BLaER1 treated with 17β-estradiol and CSF1 and Interleukin-3, amounts not matched to agents 10 nM and 100 nM (cell line): ENCODE measurements around the gene BABAM1.

Experiments
- H3K27ac ChIP-seq, 11 experiments: shearing (Covaris generic); formaldehyde crosslinking; 2 replicates each; pipeline ENCODE4 v1.8.1; 2022
- H3K27me3 ChIP-seq, 11 experiments: shearing (Covaris generic); formaldehyde crosslinking; 2 replicates each; pipeline ENCODE4 v1.8.1; 2022
- H3K36me3 ChIP-seq, 11 experiments: shearing (Covaris generic); formaldehyde crosslinking; 2 replicates each; pipeline ENCODE4 v1.8.1; 2022
- H3K4me1 ChIP-seq, 10 experiments: shearing (Covaris generic); formaldehyde crosslinking; 2 replicates each; pipeline ENCODE4 v1.8.1; 2022
- H3K4me2 ChIP-seq, 11 experiments: shearing (Covaris generic); formaldehyde crosslinking; 2 replicates each; pipeline ENCODE4 v1.8.1; 2022
- H3K4me3 ChIP-seq, 10 experiments: shearing (Covaris generic); formaldehyde crosslinking; 2 replicates each; pipeline ENCODE4 v1.8.1; 2022
- H3K9ac ChIP-seq, 11 experiments: shearing (Covaris generic); formaldehyde crosslinking; 2 replicates each; pipeline ENCODE4 v1.8.1; 2022
- H3K9me3 ChIP-seq, 11 experiments: shearing (Covaris generic); formaldehyde crosslinking; replicated peaks in 1 of 11; 2 replicates each; pipeline ENCODE4 v1.8.1; 2022
- H4K20me1 ChIP-seq, 11 experiments: shearing (Covaris generic); formaldehyde crosslinking; 2 replicates each; pipeline ENCODE4 v1.8.1; 2022
- Cebpa-rat ChIP-seq, 11 experiments: shearing (Covaris generic); IDR thresholded peaks; 2 replicates each; pipeline ENCODE4 v1.8.1; 2022

BABAM1 gene

GRCh38 chr19:17296976-17297375 lies 29.7 kb downstream of the BABAM1 start:
- Histone ChIP-seq H3K27me3 (no peaks in the 10 kb centered on the region), H3K4me2 (peak overlapping the region in 1 of 11 experiments; percentile 7; a peak in 1 of 22 replicates), H3K4me3 (no peak overlapping the region), H4K20me1 (peaks cover 0 to 26% (median 7%) of the 10 kb centered on the region in 11 experiments; a peak in 12 of 22 replicates), H3K4me1 (peaks cover 9 to 62% (median 45%) of the 10 kb centered on the region in 10 experiments), H3K36me3 (peaks cover 47 to 77% (median 64%) of the 10 kb centered on the region in 11 experiments), H3K27ac (no peak overlapping the region), H3K9me3 (peaks cover 6 to 24% (median 14%) of the 10 kb centered on the region in 11 experiments; a peak in 21 of 22 replicates), H3K9ac (no peak overlapping the region)
- no peak for TF ChIP-seq Cebpa-rat (IDR thresholded peaks at IDR 0.05)

DNA sequence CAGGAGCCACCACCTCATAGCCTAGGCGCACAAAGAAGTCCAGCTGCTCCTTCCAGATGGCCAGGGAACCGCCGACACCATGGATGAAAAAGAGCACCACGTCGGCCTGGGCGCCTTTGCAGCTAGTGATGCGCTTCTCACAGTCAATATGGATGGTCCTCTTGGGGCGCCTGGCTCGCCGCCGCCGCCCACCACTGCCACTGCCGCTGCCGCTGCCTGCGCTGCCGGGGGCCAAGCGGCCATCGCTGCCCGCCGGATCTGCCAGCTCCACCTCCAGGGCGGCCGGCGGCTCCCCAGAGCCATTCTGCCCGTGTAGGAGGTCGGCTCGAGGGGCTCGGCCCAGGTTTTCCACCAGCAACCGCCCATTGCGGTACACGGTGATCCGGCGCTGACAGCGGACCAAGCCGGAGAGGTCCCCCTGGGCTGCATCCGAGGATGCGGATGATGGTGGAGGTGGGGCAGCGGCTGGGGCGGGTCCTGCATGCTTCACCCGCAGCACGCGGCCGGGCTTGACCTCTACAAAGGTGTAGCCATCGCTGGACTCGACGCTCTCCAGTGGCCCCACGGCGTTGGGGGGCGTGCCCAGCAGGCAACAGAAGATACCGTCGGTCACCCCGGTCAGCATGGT lies 33.9 kb downstream of the BABAM1 start:
- Histone ChIP-seq H3K9ac (peak overlapping the region in 2 of 11 experiments; percentile 36 to 86; a peak in 3 of 22 replicates), H3K9me3 (peaks cover 6 to 19% (median 14%) of the 10 kb centered on the region in 11 experiments; a peak in 21 of 22 replicates), H3K36me3 (peaks cover 33 to 55% (median 46%) of the 10 kb centered on the region in 11 experiments), H3K27ac (no peak overlapping the region), H4K20me1 (peaks cover 0 to 23% (median 4%) of the 10 kb centered on the region in 11 experiments; a peak in 9 of 22 replicates), H3K4me1 (peaks cover 28 to 62% (median 42%) of the 10 kb centered on the region in 10 experiments), H3K27me3 (no peaks in the 10 kb centered on the region), H3K4me2 (peak overlapping the region in 3 of 11 experiments; percentile 13 to 98 (median 37); a peak in 4 of 22 replicates), H3K4me3 (no peak overlapping the region)
- no peak for TF ChIP-seq Cebpa-rat (IDR thresholded peaks at IDR 0.05)

DNA sequence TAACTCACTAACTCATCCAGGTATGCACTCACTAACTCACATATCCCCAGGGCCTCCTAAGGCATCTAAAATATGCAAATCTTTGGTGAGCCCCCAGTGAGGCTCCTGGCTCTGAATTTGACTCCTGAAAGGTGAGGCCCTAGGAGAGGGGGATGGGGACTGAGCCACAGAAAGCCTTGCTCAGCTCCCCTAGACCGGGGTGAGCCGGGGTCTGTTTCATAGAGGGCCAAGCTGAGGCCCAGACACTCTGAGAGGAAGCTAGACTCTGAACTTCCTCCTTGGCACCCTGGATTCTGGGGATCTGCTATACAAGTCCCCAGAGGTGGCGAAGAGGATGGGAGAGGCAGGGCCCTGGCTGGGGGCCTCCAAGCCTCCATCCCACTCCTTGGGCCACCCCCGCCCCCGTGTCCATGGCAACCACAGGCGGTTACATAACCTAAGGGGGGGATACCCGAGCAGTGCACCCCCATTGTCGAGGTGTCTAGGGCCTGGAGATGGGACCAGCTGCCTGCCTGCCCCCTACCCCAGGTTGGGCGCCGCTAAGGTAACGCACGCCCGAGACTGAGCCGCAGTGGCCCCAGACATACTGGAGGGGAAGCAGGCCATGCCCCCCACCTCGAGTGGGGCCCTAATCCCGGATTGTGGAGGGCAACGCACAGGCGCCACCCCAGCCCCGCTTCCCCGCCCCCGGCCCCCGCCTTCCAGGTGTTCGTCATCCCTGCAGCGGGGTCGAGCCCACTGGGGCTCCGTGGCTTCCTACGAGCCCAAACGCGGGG lies 35.3 kb downstream of the BABAM1 start:
- peaks cover 6 to 15% (median 14%) of the 10 kb centered on the region in 11 experiments; a peak in 21 of 22 replicates for H3K9me3 ChIP-seq
- H3K27ac ChIP-seq: peak overlapping the region; percentile 61 to 92 (median 77)
- peak overlapping the region; percentile 87 to 99 (median 96) for H3K4me2 ChIP-seq
- peaks cover 0 to 17% (median 3%) of the 10 kb centered on the region in 11 experiments; a peak in 8 of 22 replicates for H4K20me1 ChIP-seq
- no peaks in the 10 kb centered on the region for H3K27me3 ChIP-seq
- H3K4me3 ChIP-seq: peak overlapping the region; percentile 70 to 83 (median 74)
- TF ChIP-seq Cebpa-rat (IDR thresholded peaks at IDR 0.05): no peak
- H3K4me1 ChIP-seq: peaks cover 41 to 64% (median 50%) of the 10 kb centered on the region in 10 experiments
- H3K9ac ChIP-seq: peak overlapping the region; percentile 78 to 89 (median 85)
- H3K36me3 ChIP-seq: peaks cover 28 to 41% (median 34%) of the 10 kb centered on the region in 11 experiments

- Histone ChIP-seq H3K9me3 (peaks cover 3 to 8% (median 6%) of the 10 kb centered on the region in 11 experiments; a peak in 21 of 22 replicates), H3K27ac (peak within 1 kb of the TSS; percentile 61 to 92 (median 77))
Observed at GRCh38 chr19:17303167-17303939, 36.1 kb downstream of the BABAM1 start, which contains the start of gene ABHD8. ABHD8 (minus strand) TSS chr19:17303425; CDS start chr19:17301616, 1,809 bp downstream.

GRCh38 chr19:17303940-17304267 lies 36.7 kb downstream of the BABAM1 start:
- peak overlapping the region in 5 of 10 experiments; percentile 70 to 83 (median 74); a peak in 5 of 20 replicates for H3K4me3 ChIP-seq
- peak overlapping the region in 9 of 11 experiments; percentile 30 to 92 (median 76); a peak in 15 of 22 replicates for H3K27ac ChIP-seq
- H3K9ac ChIP-seq: peak overlapping the region in 5 of 11 experiments; percentile 84 to 88 (median 87); a peak in 6 of 22 replicates

More at GRCh38 chr19:17303167-17303939, 36.1 kb downstream of the BABAM1 start, which contains the start of gene ABHD8:
- peak within 1 kb of the TSS; percentile 78 to 89 (median 85) for H3K9ac ChIP-seq
- peaks cover 20 to 34% (median 27%) of the 10 kb centered on the region in 11 experiments for H3K36me3 ChIP-seq
- H3K4me2 ChIP-seq: peak within 1 kb of the TSS; percentile 87 to 99 (median 96)
- peaks cover 48 to 71% (median 57%) of the 10 kb centered on the region in 10 experiments for H3K4me1 ChIP-seq
- H4K20me1 ChIP-seq: peaks cover 0 to 17% (median 3%) of the 10 kb centered on the region in 11 experiments; a peak in 8 of 22 replicates
- H3K27me3 ChIP-seq: no peaks in the 10 kb centered on the region
- peak within 1 kb of the TSS; percentile 70 to 83 (median 74) for H3K4me3 ChIP-seq
- TF ChIP-seq Cebpa-rat (IDR thresholded peaks at IDR 0.05): no peak

DNA sequence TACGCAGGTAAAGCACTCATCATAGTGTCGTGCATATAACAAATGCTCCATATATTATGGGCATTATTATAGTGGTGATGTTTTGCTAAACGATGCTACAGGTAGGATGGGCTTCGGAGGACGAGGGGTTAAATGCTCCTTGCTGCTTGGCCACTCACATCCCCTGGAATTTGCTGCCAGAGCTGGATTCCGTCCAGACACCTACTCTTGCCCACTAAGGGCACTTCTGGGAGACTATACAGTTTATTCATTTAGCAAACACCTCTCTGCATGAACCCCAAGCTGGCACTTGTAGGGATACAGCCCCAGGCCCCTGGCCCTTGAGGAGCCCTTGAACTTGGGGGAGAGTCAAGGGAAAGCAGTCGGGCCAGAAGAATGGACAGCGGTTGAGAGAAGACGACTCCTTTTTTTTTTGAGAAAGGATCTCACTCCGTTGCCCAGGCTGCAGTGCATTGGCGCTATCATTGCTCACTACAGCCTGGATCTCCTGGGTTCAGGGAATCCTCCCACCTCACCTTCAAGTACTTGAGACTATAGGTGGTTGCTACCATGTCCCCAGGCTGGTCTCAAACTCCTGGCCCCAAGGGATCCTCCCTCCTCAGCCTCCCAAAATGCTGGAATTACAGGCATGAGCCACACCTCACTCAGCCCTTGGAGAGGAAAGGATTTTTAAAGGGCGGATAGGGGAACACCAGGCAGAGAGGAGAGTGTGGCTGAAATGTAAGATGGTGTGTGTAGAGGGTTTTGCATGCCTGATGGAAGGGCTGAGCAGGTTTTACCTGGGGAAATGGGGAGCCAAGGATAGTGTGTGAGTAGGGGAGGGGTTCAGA lies 37.4 kb downstream of the BABAM1 start:
- H3K27ac ChIP-seq: peak overlapping the region in 10 of 11 experiments; percentile 21 to 92 (median 51); a peak in 16 of 22 replicates
- no peak for TF ChIP-seq Cebpa-rat (IDR thresholded peaks at IDR 0.05)
- peak overlapping the region in 3 of 10 experiments; percentile 19 to 77 (median 69); a peak in 2 of 20 replicates for H3K4me3 ChIP-seq

More at GRCh38 chr19:17303940-17304267, 36.7 kb downstream of the BABAM1 start:
- TF ChIP-seq Cebpa-rat (IDR thresholded peaks at IDR 0.05): no peak
- H3K4me2 ChIP-seq: peak overlapping the region; percentile 87 to 99 (median 96)
- peaks cover 14 to 28% (median 21%) of the 10 kb centered on the region in 11 experiments for H3K36me3 ChIP-seq
- peaks cover 0 to 17% (median 3%) of the 10 kb centered on the region in 11 experiments; a peak in 8 of 22 replicates for H4K20me1 ChIP-seq
- peaks cover 54 to 77% (median 63%) of the 10 kb centered on the region in 10 experiments for H3K4me1 ChIP-seq
- H3K27me3 ChIP-seq: no peaks in the 10 kb centered on the region
- peaks cover 0 to 2% (median under 1%) of the 10 kb centered on the region in 11 experiments; a peak in 8 of 22 replicates for H3K9me3 ChIP-seq

DNA sequence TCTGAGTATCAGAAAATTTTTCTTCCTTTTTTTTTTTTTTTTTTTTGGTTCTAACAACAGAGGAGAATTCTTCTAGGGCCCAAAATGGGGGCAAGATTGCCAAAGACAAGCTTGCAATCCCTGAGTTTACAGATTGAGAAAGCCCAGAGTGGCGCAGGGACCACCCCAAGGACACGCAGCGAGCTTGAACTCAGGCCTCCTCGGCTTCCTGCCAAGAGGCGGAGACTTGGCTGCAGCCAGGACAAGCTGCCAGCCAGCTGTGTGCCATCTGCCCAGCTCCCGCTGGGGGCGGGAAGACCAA lies 37.9 kb downstream of the BABAM1 start:
- H3K4me1 ChIP-seq: peaks cover 57 to 72% (median 66%) of the 10 kb centered on the region in 10 experiments
- H3K9ac ChIP-seq: peak overlapping the region in 2 of 11 experiments; percentile 8 to 25; a peak in 3 of 22 replicates
- H3K4me3 ChIP-seq: peak overlapping the region in 3 of 10 experiments; percentile 19 to 77 (median 69); a peak in 5 of 20 replicates
- TF ChIP-seq Cebpa-rat (IDR thresholded peaks at IDR 0.05): no peak
- peaks cover under 1 to 22% (median 7%) of the 10 kb centered on the region in 11 experiments; a peak in 18 of 22 replicates for H4K20me1 ChIP-seq
- no peaks in the 10 kb centered on the region for H3K27me3 ChIP-seq
- no peaks in the 10 kb centered on the region for H3K9me3 ChIP-seq
- peak overlapping the region; percentile 52 to 99 (median 96) for H3K4me2 ChIP-seq
- peak overlapping the region in 10 of 11 experiments; percentile 21 to 92 (median 51); a peak in 15 of 22 replicates for H3K27ac ChIP-seq
- peaks cover 10 to 16% (median 15%) of the 10 kb centered on the region in 11 experiments; a peak in 21 of 22 replicates for H3K36me3 ChIP-seq

More for the DNA sequence above, 37.4 kb downstream of the BABAM1 start:
- peak overlapping the region; percentile 87 to 99 (median 96) for H3K4me2 ChIP-seq
- H4K20me1 ChIP-seq: peaks cover 0 to 17% (median 5%) of the 10 kb centered on the region in 11 experiments; a peak in 12 of 22 replicates
- peaks cover 55 to 74% (median 64%) of the 10 kb centered on the region in 10 experiments for H3K4me1 ChIP-seq
- peaks cover 10 to 21% (median 16%) of the 10 kb centered on the region in 11 experiments; a peak in 21 of 22 replicates for H3K36me3 ChIP-seq
- H3K27me3 ChIP-seq: no peaks in the 10 kb centered on the region
- peak overlapping the region in 2 of 11 experiments; percentile 8 to 25; a peak in 3 of 22 replicates for H3K9ac ChIP-seq
- no peaks in the 10 kb centered on the region for H3K9me3 ChIP-seq
